ENCODE measurements around the gene CCDC57. TPM values are rescaled to one million over a fixed set of nuclear protein-coding genes. Genes with fewer than 3 reads are reported as not detected.
A peak's percentile ranks its signal among the peaks of the same experiment; 100 is the strongest.
"Not testable (repeated sequence)": the region's sequence is repeated elsewhere in the genome, so short reads cannot be mapped to it uniquely, and the experiment has no call there.

The CCDC57 gene
- total RNA-seq, 1 donor from 2014 or later = 23.2 TPM

DNA sequence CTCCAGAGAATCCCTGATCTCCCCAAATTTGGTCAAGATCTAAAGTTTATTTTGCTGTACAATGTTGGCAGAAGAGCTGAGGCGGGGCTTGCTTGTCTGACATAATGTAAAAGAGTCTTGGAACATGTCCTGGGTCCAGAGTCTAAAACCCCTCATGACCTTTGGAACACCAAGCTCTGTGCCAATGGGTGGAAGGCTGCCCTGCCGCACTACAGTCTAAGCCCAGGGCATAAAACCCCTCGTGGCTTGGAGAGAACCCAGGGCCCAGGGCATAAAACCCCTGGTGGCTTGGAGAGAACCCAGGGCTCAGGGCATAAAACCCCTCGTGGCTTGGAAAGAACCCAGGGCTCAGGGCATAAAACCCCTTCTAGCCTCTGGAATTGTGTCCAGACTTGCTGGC is 36.7 kb downstream of the CCDC57 start:
- no peak for ATAC-seq

- ATAC-seq = no peak
Measured at GRCh38 chr17:82175201-82175600, 37.4 kb downstream of the CCDC57 start.

DNA sequence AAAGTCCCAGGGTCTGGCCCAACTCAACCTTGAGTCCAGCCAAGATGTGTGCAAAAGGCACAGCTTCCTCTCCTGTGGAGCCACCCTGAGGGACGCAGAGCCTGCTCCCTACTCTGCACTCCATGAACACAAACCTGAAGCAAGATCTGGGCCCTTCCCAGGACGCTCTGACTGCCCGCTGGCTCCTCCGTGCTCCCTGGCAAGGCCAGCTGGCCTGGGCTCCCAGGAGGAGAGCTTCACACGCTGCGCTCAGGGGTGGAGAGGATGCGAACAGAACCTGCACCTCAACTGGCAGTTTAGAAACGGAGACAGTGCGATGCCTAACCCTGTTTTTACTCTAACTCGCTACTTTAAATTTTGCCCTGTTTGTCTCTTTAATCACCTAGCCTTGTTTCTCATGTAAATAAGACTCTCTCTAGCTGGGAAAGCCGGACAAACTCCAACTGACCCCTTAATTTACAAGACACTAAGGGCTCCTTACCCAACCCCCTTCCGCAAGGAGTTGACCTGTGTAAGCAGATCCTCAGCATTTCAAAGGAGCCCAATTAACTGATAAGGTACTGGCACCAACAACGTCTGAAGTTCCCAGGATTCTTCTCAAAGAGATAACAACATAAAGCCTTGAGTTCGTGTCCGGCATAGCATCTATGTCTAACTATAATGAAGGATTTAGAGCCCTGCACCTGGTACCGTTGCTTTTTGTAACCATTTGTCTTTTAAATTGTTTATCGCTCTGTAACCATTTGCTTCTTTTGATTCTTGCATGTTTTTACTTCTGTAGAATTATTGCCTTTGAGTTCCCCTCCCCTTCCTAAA is 38.4 kb downstream of the CCDC57 start:
- not testable (repeated sequence) for ATAC-seq

GRCh38 chr17:82173351-82174041 is 39.1 kb downstream of the CCDC57 start:
- ATAC-seq = peak; percentile 67

DNA sequence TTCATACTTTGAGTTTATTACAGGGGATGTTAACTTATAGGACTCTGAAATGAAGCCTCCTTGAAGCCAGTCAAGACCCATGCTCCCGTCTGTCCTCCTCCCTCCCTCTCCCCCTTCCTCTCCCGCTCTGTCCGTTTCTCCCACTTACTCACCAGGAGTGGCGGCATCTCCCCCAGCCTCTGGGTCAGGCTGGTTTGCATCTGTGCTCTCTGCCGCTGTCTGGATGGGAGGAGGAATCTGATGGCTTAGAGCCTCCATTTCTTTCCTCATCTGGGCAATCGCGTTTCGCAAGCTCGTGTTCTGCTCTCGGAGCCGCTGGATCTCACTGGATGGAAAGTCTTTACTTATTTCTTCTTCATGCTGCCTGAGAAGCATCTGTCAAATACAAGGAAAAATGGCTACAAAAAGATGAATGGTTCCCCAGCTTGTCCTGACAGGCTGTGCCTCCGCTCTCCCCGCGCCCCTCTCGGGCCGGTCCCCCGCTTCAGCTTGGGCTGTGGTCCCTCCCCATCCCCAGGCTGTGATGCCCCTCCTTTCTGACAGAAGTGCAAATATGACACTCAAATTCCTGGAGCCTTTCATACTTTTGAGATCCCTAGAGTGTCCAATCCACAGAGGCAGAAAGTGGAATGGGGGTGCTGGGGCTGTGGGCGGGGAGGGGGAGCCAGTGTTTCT is 40.0 kb downstream of the CCDC57 start:
- ATAC-seq = no peak

GRCh38 chr17:82171750-82172375 is 40.8 kb downstream of the CCDC57 start:
- no peak for ATAC-seq

DNA sequence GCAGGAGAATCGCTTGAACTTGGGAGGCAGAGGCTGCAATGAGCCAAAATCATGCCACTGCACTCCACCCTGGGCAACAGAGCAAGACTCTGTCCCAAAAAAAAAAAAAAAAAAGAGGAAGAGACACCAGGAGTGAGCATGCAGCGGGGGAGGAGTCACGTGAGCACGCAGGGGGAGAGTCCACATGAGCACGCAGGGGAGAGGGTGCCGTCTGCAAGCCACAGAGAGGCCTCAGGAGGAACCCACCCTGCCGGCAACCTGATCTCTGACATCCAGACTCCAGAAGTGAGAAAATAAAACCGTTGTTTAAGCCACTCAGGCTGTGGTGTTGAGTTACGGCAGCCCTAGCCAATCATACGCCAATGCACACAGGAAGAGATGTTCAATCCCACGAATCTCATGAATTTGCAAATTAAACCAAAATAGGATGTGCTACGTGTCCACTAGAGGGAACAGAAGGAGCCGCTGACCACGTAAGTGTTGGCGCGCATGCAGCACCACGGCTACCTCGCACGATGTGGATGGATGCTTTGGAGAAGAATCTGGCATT is 42.2 kb downstream of the CCDC57 start:
- no peak for ATAC-seq

- ATAC-seq = no peak
Measured at GRCh38 chr17:82168568-82168967, 44.1 kb downstream of the CCDC57 start.

DNA sequence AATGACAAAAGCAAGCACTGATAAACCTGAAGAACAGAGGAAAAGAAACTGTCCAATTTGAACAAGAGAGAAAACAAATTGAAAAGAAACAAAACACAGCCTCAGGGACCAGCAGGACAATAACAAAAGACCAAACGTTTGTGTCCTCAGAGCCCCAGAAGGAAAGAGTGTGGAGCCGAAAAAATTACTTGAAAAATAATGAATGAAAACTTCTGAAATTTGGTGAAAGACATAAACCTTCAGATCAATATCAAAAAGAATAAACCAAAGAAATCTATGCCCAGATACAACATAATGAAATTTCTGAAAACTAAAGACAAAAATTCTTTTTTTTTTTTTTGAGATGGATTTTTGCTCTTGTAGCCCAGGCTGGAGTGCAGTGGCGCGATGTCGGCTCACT is 45.6 kb downstream of the CCDC57 start:
- no peak for ATAC-seq

DNA sequence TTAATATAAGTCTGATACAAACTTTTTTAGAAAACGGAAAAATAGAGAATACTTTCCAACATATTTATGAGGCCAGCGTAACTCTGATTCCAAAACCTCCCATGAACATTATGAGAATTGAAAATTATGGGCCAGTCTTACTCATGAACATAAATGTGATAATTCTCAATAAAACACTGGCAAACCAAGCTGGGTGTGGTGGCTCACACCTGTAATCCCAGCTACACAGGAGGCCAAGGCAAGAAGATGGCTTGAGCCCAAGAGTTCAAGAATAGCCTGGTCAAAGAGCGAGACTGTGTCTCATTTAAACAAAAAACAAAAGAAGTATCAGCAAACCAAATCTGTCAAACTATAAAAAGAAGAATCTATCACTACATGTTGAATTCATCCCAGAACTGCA is 47.8 kb downstream of the CCDC57 start:
- no peak for ATAC-seq

GRCh38 chr17:82161216-82161615 is 51.4 kb downstream of the CCDC57 start:
- ATAC-seq = no peak

DNA sequence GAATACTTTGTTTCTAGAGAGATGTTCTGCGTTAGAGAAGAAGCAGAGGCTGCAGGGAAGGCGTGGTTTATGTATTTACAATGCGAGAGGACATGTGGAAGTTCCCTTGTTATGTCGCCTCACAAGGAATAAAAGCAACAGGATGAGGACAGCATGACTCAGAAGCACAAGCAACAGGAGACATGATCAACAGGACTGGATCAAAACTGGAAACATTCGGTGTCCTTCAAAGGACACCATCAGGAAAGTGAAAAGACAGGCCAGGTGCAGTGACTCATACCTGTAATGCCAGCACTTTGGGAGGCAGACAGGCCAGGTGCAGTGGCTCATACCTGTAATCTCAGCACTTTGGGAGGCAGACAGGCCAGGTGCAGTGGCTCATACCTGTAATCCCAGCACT is 52.6 kb downstream of the CCDC57 start:
- peak; percentile 90 for ATAC-seq

DNA sequence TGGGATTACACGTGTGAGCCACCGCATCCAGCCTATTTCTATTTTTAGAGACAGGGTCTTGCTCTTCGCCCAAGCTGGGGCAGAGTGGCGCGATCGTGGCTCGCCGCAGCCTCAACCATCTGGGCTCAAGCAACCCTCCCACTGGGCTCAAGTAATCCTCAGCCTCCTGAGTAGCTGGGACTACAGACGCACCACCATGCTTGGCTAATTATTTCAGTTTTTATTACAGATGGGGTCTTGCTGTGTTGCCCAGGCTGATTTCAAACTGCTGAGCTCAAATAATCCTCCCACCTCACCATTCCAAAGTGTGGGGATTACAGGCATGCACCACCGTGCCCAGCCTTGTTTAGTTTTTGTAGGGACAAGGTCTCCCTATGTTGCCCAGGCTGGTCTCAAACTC is 53.8 kb downstream of the CCDC57 start:
- no peak for ATAC-seq

DNA sequence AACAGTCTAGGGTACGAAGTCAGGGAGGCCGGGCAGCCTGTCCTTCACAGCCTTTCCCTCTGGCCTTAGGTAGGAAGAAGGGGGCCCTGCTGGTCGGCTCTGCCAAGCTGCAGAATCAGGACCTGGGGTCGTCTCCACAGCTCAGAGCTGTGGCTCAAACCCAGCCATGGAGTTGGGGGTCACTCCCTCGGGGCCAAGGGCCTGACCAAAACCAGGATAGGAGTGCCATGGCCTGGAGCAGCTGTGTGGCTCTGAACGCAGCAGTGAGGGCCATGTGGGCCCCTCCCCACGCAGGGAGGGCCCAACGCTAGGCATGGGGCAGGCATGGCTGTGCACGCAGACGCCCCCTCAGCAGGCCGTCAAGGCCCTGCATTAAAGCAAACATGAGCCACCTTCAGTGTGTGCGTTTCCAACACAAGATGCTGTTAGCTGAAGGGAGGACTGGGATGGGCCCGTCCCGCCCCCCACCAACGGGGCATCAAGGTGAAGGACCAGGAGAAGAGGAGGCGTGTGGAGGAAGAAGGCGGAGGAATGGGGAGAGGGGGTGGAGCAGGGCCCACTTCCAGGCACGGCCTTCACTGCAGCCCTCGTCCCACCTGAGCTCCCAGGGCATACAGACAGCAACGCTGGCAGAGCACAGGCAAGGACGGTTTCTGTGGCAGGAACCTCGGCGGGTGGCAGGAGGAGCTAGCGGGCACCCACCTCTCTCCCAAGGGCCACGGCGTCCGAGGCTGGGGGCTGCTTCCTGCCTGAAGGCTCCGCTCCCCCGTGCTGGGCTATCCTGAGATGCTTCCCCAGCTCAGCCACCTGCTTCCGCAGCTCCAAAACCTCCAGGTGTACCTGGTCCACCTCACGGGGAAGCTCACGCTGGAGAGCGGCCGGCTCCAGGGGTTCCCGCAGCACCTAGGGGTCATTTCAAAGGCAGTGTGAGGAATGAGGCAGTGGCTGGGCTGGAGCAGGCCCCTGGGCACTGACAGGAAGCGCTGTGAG is 55.3 kb downstream of the CCDC57 start:
- ATAC-seq = no peak

DNA sequence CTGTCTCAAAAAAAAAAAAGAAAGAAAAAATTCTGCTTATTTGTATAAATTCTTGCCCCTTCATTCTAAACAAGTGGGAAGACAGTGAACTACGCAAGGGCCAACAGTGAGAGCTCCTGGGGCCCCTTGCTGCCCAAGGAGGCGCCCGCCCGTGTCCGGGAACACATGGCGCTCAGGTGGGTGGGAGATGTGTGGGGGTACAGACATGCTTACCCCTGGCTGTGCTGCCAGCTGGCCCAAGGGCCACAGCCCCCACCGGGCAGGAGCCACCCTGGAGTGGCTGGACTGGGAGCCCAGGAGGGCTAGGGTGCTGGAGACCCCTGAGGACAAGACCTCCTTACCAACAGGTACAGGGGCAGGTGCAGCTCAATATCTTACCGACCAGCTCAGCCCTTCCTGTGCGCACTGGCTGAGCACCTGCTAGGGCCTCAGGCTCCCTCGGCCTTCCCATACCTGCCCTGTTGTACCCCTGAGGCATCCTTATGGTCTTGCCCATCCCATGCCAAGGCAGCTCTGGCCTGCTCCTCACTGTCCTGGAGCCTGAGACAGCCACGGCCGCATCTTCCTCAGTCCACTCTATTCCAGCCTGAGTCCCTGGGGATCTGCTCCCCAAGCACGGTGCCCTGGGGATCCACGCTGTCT is 56.2 kb downstream of the CCDC57 start:
- no peak for ATAC-seq

- no peak for ATAC-seq
Measured at GRCh38 chr17:82155606-82156005, 57.0 kb downstream of the CCDC57 start.

DNA sequence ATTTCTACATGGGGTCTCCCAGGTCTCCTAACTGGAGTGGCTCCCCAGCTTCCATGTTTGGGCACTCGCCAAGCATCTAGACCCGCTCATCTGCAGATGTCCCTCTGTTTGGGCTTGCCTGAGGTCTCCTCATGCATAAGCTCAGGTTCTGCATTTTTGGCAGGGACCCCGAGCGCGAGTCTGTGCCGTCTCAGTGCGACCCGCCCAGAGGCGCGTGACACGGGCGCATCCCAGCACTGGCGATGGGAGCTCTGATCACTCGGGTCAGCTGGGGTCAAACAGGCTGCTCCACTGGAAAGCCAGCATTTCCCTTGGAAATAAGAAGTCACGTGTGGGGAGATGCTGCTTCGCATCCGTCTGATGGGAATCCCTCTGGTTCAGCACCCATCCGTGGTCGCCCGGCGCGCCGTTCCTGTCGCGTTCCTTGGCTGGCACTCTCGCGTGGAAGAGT is 57.7 kb downstream of the CCDC57 start:
- ATAC-seq = no peak

DNA sequence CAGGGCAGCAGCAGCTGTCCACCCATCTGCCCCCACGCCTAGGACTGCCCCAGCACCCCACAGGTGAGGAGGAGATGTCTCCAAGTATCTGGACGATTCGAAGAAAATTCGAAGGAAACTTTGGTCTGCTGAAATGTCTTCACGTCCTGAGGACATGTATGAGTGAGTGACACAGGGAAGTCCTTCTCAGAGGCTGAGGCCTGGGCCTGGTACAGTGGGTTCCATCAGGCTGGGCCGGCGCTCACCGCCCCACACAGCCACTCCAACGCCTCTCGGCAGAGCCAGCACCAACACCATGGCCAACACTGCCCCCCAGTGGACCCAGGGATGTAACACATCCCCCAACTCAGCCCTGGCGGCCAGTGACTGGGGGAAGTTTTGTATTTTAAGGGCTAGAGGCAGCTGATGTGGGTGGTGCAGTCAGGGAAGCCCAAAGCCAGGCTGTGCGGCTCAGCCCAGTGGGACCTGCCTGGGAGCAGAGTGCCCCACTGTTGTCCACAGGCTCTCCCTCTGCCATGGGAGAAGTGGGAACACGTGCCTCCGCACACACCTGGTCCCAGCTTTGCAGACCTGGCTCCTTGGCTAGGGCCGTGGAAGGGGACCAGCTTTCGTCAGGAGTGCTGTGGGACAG is 58.8 kb downstream of the CCDC57 start:
- peak; percentile 89 for ATAC-seq

- ATAC-seq = no peak
Measured at GRCh38 chr17:82153295-82153691, 59.3 kb downstream of the CCDC57 start.

- peak; percentile 62 for ATAC-seq
Measured at GRCh38 chr17:82152556-82153294, 59.9 kb downstream of the CCDC57 start.
